ENCODE results near the gene KLF17.
"Not testable (repeated sequence)": the region's sequence is repeated elsewhere in the genome, so short reads cannot be mapped to it uniquely, and the experiment has no call there.

The KLF17 gene

DNA sequence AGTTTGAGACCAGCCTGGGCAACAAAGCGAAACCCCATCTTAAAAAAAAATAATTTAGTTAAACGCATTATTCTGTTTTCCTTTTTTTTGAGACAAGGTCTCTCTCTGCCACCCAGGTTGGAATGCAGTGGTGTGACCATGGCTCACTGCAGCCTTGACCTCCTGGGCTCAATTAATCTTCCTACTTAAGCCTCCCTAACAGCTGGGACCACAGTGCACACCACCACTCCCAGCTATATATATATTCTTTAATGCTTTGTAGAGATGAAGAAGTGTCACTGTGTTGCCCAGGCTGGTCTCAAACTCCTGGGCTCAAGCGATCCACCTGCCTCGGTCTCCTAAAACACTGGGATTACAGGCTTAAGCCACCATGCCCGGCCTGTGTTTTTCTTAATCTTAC lies 7.7 kb upstream of the KLF17 start:
- DNase-seq = no peak

DNA sequence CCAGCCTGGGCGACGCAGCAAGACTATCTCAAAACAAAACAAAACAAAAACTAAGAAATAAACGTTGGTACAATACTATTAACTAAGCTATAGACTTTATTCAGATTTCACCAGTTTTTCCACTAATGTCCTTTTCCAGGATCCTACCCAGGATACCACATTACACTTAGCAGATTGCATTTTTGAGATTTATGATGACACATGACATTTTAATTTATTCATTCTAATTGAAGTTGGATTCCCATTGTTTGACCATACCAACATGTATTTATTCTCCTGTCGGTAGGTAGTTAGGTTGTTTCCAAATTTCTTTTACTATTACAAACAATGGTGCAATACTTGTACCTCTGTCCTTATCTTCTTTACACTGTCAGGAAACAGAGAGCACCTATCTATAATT lies 6.8 kb upstream of the KLF17 start:
- DNase-seq = no peak

DNA sequence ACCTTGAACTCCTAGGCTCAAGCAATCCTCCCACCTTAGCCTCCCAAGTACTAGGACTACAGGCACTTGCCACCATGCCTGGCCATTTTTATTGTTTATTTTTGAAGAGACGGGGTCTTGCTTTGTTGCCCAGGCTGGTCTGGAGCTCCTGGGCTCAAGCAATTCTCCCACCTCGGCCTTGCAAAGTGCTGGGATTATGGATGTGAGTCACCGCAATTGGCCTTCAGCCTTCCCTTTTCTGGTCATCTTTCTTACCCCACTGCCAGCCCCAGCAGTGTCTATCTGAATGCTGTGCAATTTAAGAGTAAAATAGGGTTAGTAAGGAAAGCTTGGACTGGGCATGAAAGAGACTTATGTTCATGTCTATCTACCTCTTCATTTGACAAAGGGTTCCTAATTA lies 6.1 kb upstream of the KLF17 start:
- no peak for DNase-seq

DNA sequence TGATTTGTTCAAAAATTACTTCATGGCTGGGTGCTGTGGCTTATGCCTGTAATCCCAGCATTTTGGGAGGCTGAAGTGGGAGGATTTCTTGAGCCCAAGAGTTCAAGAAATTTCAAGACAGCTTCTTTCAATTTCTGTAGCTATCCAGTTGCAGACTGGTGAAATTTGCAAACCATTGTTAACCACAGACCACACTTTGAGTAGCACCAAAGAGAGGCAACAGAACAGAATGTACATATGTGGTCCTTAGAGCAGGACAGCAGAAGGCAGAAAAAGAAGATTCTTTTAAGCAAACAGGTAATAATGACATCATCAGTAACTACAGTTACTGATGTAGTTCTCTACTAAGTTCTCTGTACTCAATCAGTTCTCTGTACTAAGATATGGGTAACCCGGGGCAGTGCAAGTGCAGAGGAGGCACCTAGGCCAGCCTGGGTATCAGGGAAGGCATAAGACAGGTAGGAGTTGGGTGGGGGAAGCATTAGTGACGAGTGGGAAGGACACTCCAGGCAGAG lies 5.5 kb upstream of the KLF17 start:
- DNase-seq = no peak

DNA sequence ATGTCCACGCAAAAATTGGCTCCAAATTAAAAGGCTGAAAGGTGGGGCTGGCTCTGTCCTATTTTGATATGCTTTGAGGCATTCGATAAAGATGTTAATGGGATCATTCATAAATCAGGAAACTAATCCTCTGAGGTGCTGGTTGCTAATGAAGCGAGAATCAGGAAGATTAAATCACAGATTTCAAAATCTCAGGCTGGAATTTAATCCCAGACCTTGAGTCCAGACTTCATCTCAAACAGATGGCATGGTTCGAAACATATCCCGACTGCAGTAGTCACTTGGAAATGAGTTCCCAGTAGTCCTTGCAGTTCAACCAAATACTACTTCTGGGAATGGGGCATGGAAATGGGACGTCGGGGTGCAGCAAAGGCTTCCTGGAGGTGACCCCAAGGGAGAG lies 4.5 kb upstream of the KLF17 start:
- no peak for DNase-seq

DNA sequence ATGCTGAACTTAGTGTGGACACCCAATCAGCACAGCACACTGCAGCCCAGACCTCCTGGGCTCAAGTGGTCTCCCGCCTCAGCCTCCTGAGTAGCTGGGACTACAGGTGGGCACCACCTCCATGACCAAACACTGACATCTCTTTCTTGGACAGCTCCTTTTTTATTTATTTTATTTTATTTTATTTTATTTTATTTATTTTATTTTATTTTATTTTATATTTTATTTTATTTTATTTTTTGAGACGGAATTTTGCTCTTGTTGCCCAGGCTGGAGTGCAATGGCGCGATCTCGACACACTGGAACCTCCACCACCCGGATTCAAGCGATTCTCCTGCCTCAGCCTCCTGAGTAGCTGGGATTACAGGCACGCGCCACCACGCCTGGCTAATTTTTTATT lies 1.3 kb upstream of the KLF17 start:
- DNase-seq = not testable (repeated sequence)

DNA sequence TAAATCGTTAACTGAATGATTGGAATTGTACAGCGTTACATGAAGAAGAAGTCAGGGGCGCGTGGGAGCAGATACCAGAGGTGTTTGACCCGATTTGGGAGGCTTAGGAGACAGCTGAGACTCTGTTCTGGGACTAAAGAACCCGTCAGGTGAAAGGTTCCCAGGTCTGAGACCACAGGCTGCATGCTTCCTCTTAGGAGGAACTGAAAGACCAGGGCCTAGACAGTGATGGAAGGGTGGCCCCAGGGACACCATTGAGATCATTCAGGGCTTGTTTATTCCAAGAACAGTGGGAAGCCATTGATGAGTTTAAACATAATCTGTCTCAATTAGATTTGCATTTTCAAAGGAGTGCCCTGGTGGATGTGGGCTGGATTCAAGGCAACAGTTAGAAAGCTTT lies 904 bp downstream of the KLF17 start:
- DNase-seq = no peak

DNA sequence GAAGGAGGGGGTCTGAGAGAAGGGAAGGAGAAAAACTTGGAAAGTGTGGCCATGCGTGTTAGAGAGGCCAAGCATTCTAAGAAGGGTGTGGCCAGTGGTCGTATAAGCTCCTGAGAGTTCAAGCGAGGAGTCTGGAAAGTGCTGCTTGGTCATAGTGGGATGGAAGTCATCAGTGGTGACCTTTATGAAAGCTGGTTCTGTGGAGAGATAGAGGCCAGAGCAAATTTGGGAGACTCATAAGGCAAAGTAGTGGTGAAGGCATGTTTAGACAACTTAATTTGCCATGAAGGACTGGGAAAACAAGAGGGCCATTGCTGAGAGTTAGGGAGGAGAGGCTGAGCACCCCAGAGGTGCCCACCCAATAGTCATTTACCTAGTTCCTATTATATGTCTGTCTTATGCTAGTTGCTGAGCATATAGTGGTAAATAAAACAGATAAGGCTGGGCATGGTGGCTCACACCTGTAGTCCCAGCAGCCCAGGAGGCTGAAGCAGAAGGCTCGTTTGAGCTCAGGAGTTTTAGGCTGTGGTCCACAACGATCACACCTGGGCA lies 1.9 kb downstream of the KLF17 start:
- DNase-seq = no peak

DNA sequence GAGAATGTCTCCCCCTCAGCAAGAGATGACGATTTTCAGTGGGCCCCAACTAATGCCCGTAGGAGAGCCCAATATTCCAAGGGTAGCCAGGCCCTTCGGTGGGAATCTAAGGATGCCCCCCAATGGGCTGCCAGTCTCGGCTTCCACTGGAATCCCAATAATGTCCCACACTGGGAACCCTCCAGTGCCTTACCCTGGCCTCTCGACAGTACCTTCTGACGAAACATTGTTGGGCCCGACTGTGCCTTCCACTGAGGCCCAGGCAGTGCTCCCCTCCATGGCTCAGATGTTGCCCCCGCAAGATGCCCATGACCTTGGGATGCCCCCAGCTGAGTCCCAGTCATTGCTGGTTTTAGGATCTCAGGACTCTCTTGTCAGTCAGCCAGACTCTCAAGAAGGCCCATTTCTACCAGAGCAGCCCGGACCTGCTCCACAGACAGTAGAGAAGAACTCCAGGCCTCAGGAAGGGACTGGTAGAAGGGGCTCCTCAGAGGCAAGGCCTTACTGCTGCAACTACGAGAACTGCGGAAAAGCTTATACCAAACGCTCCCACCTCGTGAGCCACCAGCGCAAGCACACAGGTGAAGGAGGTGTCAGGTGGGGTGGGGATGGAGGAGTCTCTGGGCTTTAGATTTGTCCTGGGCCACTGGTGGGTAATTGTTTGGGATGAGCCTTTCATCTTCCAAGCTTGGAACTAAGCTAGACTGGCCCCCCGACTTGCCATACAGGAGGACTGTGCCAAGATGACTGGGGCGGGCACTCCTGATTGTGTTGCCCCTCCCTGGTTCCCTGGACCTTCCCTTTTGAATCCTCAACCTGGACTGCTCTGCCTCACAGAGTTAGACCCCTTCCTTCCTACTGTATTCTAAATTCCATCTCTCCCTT lies 11.2 kb downstream of the KLF17 start:
- DNase-seq = no peak

DNA sequence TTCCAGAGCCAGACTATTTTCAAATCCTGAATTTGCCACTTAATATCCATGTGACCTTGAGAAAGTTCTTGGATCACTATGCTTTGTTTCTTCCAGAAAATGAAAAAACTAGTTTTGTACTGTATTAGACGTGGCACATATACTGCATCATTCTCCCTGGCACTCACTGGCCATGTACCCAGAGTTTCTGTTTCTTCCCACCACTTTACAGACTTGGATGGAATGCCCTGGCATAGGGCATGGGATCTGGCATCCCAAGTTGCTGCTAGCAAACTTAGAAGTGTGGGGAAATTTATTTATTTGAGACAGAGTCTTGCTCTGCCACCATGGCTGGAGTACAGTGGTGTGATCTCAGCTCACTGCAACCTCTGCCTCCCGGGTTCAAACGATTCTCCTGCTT lies 12.8 kb downstream of the KLF17 start:
- no peak for DNase-seq

DNA sequence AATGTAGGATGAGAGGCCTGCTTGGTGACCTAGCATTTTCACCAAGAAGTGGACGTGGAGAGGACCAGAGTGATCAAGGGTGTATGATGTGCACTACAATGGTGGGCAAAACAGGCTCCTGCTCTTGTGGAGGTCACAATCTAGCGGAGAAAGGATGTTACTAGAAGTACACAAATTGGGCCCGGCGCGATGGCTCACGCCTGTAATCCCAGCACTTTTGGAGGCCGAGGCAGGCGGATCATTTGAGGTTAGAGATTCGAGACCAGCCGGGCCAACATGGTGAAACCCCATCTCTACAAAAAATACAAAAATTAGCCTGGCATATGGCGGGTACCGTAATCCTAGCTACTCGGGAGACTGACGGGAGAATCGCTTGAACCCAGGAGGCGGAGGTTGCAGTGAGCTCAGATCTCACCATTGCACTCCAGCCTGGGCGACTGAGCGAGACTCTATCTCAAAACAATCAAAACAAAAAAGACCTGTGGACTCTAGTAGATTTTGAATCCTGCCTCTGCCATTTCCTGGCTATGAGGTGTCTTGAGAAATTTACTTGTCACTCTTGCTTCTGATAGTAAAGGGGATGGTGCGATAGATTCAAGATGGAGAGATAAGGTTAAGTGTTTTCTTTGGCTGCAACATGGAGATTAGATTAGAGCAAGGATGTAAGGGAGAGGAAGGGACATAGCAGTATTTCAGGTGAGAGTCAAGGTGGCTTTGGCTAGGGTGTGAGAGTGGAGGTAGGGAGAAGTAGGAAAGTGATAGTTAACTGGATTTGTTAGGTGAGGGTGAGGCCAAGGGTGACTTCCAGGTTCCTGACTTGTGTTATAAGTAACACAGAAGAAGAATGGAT lies 15.7 kb downstream of the KLF17 start:
- DNase-seq = no peak

DNA sequence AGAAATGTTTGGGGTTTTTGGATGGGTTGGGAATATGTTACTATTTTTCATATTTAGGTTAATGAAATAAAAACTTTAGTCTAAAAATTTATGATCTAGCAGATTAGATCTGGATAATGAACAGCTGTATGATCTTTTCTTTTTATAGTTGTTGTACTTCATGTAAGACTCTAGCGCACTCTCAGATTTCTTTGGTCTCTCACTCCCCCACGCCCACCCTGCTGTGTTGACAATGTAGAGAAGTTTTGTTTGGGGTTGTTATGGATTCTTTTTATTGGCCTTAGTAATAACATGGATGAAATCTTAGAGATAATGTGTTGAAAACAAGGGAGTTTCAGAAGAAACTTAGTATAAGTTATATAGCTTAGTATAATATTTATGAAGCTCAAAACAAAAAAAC lies 17.3 kb downstream of the KLF17 start:
- no peak for DNase-seq

DNA sequence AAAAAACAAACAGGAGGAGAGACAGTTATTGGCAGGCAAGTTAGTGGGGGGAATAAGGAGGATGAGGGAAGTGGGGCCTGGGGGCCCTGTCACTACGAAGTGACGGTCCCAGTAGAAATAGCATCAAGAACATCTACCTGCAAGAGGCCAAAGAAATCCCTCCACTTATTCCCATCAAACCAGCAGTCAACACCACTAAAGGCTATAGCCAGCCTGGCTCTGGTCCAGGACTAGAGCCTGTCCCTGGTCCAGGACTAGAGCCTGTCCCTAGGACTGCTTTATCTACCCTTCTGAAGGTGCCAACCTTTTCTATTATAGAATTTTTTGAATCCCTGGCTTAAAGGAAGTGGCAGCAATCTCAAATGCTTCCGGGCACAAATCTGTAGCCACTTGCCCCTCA lies 19.6 kb downstream of the KLF17 start:
- no peak for DNase-seq

DNA sequence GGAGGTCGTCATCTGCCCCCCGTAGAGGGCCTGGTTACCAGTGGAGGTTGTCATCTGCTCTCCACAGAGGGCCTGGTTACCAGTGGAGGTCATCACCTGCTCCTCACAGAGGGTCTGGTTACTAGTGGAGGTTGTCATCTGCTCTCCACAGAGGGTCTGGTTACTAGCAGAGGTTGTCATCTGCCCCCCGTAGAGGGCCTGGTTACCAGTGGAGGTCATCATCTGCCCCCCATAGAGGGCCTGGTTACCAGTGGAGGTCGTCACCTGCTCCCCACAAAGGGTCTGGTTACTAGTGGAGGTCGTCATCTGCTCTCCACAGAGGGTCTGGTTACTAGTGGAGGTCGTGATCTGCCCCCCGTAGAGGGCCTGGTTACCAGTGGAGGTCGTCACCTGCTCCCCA lies 20.9 kb downstream of the KLF17 start:
- DNase-seq = not testable (repeated sequence)

DNA sequence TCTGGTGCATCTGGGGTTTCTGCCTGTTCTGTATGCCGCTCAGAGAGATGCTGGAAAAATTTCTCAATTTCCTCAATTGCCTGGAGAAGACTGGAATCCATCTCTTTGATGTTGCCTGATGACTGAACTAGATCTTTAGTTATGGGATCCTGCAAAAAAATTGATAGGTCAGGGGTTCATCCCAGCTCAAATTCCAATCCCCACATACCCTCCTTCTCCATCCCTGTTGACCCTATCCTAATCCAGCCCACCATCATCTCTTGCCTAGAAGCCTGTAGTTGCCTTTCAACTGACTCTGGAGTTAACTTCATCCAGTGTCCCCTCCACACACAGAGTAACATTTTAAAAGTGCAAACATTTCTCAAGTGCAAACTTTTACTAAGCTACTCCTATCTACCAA lies 22.9 kb downstream of the KLF17 start, which contains the start of gene KLF18:
KLF18 (minus strand) TSS at position 101 of the 400 bp plus-strand sequence; CDS start at position 101, 0 bp downstream.
- DNase-seq = no peak

DNA sequence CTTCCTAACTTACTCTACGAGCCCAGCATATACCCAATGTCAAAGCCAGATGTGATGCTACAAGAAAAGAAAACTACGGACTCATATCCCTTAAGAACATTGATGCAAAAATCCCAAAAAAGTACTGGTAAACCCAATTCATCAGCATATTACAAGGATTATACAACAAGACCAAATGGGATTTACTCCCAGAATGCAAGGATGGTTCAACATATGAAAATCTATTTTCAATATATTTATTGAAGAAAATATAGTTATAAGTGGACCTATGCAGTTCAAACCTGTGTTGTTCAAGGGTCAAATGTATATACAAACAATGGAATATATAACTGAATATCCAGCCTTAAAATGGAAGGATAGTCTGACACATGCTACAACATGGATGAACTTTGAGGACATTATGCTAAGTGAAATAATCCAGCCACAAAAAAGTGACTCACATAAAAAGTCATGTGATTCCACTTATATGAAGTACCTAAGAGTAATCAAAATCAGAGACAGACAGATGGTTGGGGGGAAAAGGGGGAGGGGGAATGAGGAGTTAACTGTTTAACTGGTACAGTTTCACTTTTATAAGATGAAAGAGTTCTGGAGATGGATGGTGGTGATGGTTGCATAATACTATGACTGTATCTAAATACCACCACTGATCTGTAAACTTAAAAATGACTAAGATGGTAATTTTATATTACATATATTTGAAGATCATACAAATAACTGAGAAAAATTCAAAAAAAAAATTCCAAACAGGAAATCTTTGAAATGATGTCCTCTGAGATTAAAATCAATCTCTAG lies 26.5 kb downstream of the KLF17 start:
- no peak for DNase-seq

DNA sequence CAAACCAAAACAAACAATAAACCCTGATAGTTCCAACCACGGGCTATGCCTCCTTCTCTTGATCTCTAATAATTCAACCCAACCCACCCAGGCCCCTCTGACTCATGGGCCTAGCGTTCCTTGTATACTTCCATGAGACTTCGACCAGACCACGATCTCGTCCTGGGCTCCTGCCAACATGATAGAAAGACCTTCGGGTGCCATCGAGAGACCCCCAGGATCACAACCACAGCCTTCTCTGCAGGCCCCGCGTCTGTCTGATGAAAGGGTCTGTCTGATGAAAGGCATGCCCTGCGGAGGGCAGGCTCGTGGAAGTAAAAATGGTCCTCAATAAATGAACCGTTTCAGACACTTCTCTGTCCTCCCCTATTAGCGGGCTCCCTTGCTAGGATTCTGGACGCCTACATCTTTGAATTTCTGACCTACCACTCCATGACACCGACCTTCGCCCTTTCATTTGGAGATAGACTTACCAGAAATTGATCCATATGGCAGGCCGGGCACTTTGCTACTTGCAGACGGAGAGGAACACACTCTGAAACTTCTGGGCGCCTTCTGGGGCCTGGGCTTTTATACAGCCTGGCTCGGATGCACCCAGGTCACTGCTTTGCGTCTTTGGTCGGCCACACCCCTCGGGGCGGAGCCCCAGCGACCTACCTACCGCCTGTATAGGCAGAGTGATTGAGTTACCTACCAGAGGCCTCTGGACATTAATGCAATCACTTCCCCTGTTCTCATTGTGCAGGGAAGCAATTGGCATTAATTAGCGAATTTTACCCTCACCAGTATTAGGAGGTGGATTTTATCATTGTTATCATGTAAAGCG lies 28.1 kb downstream of the KLF17 start:
- no peak for DNase-seq

DNA sequence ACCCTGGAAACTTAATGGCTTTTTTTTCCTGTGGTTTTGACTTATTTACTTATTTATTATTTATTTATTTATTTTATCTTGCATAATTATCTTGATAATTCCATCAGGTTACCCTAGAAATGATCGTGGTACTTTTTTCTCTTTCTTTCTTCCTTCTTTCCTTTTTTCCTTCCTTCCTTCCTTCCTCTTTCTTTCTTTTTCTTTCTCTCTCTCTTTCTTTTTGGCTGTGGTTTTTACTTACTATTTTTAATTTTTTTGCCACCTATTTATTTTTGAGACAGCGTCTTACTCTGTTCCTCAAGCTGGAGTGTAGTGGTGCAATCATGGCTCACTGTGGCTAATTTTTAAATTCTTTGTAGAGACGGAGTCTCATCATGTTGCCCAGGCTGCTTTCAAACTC lies 29.0 kb downstream of the KLF17 start:
- no peak for DNase-seq

DNA sequence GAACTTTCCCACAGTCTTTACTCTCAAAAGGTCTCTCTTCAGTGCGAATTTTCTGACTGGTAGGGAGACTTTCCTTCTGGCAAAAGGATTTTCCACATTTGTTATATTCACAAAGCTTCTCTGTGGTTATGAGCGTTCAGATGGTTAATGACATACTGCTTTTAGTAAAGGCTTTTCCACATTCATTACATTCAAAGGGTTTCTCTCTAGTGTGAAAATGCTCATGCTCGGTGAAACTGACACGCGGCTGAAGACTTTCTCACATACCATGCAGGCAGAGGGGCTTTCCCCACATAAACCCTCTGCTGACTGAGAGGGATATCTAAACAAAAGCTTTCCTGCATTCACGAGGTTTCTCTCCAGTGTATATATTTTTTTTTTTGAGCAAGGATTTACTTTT lies 32.7 kb downstream of the KLF17 start:
- DNase-seq = no peak

DNA sequence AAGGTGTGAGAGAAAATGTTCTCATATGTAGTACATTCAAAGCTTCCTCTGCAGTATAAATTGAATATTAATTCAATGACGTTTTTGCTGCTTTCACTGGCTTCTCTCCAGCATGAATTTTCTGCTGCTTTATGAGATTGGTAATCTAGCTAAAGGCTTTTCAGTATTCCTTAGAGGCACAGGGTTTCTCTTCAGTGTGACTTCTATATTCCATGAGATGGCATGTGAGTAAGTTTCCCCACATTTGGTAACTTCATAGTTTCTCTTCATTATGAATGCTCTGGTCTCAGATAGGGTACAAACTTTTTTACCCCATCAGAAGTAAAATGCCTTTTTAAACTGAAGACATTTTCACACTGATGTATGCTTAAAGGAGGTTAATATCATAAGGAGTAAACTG lies 33.2 kb downstream of the KLF17 start:
- no peak for DNase-seq

DNA sequence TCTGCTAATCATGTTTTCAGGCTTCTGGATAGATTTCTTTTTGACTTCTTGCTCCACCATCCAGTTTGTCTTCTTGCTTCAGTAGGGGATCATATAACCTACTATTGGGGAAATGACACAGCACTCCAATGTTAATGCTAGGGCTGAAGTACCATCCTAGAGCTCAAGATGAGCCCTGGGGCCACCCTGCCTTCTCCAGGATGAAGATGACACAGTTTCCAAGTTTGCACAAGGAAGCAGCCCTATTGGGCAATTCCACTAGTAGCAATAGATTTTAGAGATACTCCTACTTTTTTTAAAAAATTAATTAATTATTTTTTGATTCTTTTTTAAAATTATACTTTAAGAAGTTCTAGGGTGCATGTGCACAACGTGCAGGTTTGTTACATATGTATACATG lies 34.1 kb downstream of the KLF17 start:
- no peak for DNase-seq

DNA sequence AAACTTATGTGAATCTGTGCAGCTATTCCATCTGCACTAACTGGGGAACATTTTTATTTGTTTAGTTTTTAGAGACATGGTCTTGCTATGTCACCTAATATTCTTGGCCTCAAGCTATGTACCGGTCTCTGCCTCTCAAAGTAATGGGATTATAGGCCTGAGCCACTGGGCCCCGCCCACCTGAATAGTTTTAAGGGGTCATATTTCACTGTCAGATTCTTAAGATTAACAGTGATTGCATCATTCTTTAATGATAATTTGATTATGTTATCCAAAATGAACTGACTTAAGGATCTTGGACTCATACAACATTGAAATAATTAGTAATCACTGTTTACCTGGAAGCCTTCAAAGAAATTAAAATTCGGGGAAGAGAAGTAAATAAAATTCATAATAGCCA lies 35.4 kb downstream of the KLF17 start:
- DNase-seq = no peak

Measured in activated CD8-positive, alpha-beta memory T cell treated with anti-CD3 and anti-CD28 coated beads, Interleukin-2, amount 50 U/mL, for 4 hours (primary cell).